Measurements from ENCODE around the gene LRPPRC. TPM values are rescaled to one million over a fixed set of nuclear protein-coding genes. Genes with fewer than 3 reads are reported as not detected.
A peak's percentile ranks its signal among the peaks of the same experiment; 100 is the strongest.

The LRPPRC gene
- total and polyA plus RNA-seq, 2 donors (not counting 1 experiment from before 2014, with no cell fraction given), result 54.6 to 70.4 TPM

DNA sequence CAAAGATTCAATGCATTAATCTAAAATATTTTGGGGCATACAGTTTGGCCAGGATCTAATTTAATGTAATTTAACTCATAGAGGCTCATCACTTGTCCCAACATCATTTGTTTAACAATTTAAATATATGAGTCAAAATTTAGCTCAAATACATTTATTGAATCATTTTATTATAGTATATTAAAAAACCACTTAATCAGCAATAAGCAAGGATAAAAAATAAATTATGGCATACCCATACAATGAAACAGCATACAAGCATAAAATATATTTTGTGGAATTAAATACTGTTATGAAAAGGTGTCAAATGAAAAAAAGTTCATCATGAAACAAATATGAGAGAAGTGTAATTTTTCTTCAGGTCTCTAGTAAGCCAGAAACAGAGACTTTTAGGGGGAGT lies 34.9 kb downstream of the LRPPRC start:
- no peaks in the 10 kb centered on the region for H3K27me3 ChIP-seq (ENCODE audit: control insufficient read depth, insufficient read depth, low read length)
- no peak overlapping the region for H3K4me3 ChIP-seq (replicated peaks in 1 of 4; ENCODE audit: control extremely low read depth in 1 of 4, insufficient read depth in 1 of 4, low read depth in 3 of 4, low read length in 4 of 4)
- no peak overlapping the region for H2AFZ ChIP-seq (ENCODE audit: low read length)
- no peaks in the 10 kb centered on the region for H3K79me2 ChIP-seq (ENCODE audit: control insufficient read depth, insufficient read depth, low read length)
- TF ChIP-seq, protein P1, sequence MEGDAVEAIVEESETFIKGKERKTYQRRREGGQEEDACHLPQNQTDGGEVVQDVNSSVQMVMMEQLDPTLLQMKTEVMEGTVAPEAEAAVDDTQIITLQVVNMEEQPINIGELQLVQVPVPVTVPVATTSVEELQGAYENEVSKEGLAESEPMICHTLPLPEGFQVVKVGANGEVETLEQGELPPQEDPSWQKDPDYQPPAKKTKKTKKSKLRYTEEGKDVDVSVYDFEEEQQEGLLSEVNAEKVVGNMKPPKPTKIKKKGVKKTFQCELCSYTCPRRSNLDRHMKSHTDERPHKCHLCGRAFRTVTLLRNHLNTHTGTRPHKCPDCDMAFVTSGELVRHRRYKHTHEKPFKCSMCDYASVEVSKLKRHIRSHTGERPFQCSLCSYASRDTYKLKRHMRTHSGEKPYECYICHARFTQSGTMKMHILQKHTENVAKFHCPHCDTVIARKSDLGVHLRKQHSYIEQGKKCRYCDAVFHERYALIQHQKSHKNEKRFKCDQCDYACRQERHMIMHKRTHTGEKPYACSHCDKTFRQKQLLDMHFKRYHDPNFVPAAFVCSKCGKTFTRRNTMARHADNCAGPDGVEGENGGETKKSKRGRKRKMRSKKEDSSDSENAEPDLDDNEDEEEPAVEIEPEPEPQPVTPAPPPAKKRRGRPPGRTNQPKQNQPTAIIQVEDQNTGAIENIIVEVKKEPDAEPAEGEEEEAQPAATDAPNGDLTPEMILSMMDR (conservative IDR thresholded peaks at IDR 0.05 in 1 of 2, IDR thresholded peaks at IDR 0.05 in 1 of 2; ENCODE audit: low read depth in 1 of 2, low read length in 2 of 2), result no peak
- no peak for TF ChIP-seq EZH2 (IDR thresholded peaks at IDR 0.05; ENCODE audit: low read length, missing control alignments)
- no peaks in the 10 kb centered on the region for H3K4me1 ChIP-seq (ENCODE audit: control insufficient read depth, extremely low read depth, insufficient read depth, low read length)
- no peaks in the 10 kb centered on the region for H3K9me3 ChIP-seq (ENCODE audit: control insufficient read depth, insufficient read depth, low read depth, low read length)
- no peak for DNase-seq (ENCODE audit: low read depth in 2 of 2)
- no peak overlapping the region for H3K27ac ChIP-seq (ENCODE audit: insufficient read depth, low read length)
- no peaks in the 10 kb centered on the region for H4K20me1 ChIP-seq (ENCODE audit: control insufficient read depth, extremely low read depth, insufficient read depth, low read length)
- no peak overlapping the region for H3K4me2 ChIP-seq (ENCODE audit: extremely low read depth, insufficient read depth, low read length)
- H3K9ac ChIP-seq (ENCODE audit: insufficient read depth, low read length), result no peak overlapping the region
- H3K36me3 ChIP-seq (ENCODE audit: control insufficient read depth, insufficient read depth, low read length), result peaks cover 4% of the 10 kb centered on the region

DNA sequence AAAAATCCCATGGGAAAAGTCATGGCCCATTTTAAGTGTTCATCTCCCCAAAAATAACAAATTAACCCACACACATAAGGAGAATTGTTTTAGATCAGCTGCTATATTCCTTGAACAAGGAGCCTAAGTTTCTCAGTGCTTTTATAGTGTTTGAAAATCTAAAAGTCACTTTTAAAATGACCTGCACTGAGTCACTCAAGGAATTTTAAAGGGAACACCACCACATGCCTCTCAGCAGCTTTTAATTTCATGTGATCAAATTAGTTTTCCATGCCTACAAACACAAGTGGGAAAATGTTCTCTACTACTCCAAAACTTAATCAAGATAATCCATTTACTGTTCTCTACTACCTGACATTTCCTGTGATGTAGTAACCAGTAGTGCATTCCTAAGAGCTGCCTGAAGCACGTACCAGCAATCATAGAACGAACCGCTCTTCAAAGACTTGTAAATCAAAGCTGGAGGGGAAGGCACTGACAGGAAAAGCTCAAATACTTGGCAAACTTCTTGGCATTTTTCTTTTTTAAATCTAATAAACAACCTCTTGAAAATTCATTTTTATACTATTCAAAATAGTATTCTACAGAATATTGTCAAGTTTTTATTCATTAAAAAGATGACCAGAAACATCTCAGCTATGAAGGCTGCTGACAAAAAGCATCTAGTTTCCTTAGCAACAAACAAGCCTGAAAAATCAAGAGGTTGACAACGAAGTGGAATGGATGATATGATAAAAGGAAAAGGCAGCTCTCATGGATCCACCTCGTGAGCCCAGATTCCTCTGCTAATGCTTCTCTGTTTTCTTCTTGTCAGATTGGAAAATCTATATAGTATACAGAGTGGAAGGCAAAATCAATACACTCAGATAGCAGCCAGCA lies 37.2 kb downstream of the LRPPRC start:
- Histone ChIP-seq H2AFZ (ENCODE audit: low read length) (no peak overlapping the region), H4K20me1 (ENCODE audit: control insufficient read depth, extremely low read depth, insufficient read depth, low read length) (no peaks in the 10 kb centered on the region), H3K9me3 (ENCODE audit: control insufficient read depth, insufficient read depth, low read depth, low read length) (no peaks in the 10 kb centered on the region), H3K9ac (ENCODE audit: insufficient read depth, low read length) (no peak overlapping the region), H3K4me1 (ENCODE audit: control insufficient read depth, extremely low read depth, insufficient read depth, low read length) (no peaks in the 10 kb centered on the region), H3K27me3 (ENCODE audit: control insufficient read depth, insufficient read depth, low read length) (no peaks in the 10 kb centered on the region), H3K4me2 (ENCODE audit: extremely low read depth, insufficient read depth, low read length) (no peak overlapping the region), H3K79me2 (ENCODE audit: control insufficient read depth, insufficient read depth, low read length) (no peaks in the 10 kb centered on the region), H3K36me3 (ENCODE audit: control insufficient read depth, insufficient read depth, low read length) (peaks cover 6% of the 10 kb centered on the region), H3K4me3 (replicated peaks in 1 of 4; ENCODE audit: control extremely low read depth in 1 of 4, insufficient read depth in 1 of 4, low read depth in 3 of 4, low read length in 4 of 4) (no peak overlapping the region), H3K27ac (ENCODE audit: insufficient read depth, low read length) (no peak overlapping the region)
- TF ChIP-seq, protein P1 (conservative IDR thresholded peaks at IDR 0.05 in 1 of 2, IDR thresholded peaks at IDR 0.05 in 1 of 2; ENCODE audit: low read depth in 1 of 2, low read length in 2 of 2), result no peak
- no peak for TF ChIP-seq EZH2 (IDR thresholded peaks at IDR 0.05; ENCODE audit: low read length, missing control alignments)
- peak in 1 of 2 donors; percentile 17 for DNase-seq (ENCODE audit: low read depth in 2 of 2)

DNA sequence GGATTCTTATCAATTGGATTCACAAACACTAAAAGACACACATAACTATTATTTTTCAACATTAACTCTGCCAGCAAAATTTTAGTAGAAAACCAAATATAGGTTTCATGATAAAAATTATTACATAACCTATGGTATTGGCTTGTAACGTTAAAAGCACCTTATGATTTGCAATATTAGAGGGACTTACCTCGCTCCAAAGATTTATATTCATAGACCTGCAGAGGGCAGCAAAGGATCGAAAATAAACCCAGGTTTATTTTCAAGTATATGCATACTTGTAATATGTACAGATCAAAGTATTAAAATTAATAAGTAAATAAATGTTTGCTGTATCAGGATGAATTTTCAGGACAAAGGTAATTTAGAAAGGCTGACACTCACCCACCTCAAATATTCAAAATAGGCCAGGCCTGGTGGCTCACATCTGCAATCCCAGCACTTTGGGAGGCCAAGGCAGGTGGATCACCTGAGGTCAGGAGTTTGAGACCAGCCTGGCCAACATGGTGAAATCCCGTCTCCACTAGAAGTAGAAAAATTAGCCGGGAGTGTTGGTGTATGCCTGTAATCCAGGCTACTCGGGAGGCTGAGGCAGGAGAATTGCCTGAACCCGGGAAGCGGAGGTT lies 45.3 kb downstream of the LRPPRC start:
- H3K79me2 ChIP-seq (ENCODE audit: control insufficient read depth, insufficient read depth, low read length), result no peaks in the 10 kb centered on the region
- peak; percentile 36 to 61 for DNase-seq (ENCODE audit: low read depth in 2 of 2)
- no peaks in the 10 kb centered on the region for H3K9me3 ChIP-seq (ENCODE audit: control insufficient read depth, insufficient read depth, low read depth, low read length)
- no peaks in the 10 kb centered on the region for H4K20me1 ChIP-seq (ENCODE audit: control insufficient read depth, extremely low read depth, insufficient read depth, low read length)
- no peak overlapping the region for H3K9ac ChIP-seq (ENCODE audit: insufficient read depth, low read length)
- TF ChIP-seq, protein P1 (conservative IDR thresholded peaks at IDR 0.05 in 1 of 2, IDR thresholded peaks at IDR 0.05 in 1 of 2; ENCODE audit: low read depth in 1 of 2, low read length in 2 of 2), result peak in 1 of 2 donors; percentile 43
- no peak for TF ChIP-seq EZH2 (IDR thresholded peaks at IDR 0.05; ENCODE audit: low read length, missing control alignments)
- peaks cover 8% of the 10 kb centered on the region for H3K36me3 ChIP-seq (ENCODE audit: control insufficient read depth, insufficient read depth, low read length)
- H2AFZ ChIP-seq (ENCODE audit: low read length), result no peak overlapping the region
- no peak overlapping the region for H3K27ac ChIP-seq (ENCODE audit: insufficient read depth, low read length)
- H3K4me2 ChIP-seq (ENCODE audit: extremely low read depth, insufficient read depth, low read length), result no peak overlapping the region
- H3K4me3 ChIP-seq (replicated peaks in 1 of 4; ENCODE audit: control extremely low read depth in 1 of 4, insufficient read depth in 1 of 4, low read depth in 3 of 4, low read length in 4 of 4), result no peak overlapping the region
- H3K4me1 ChIP-seq (ENCODE audit: control insufficient read depth, extremely low read depth, insufficient read depth, low read length), result no peaks in the 10 kb centered on the region
- no peaks in the 10 kb centered on the region for H3K27me3 ChIP-seq (ENCODE audit: control insufficient read depth, insufficient read depth, low read length)
